ENCODE data around the gene MYBPH.

The MYBPH gene

GRCh38 chr1:203148579-203148978 lies 27.0 kb downstream of the MYBPH start:
- DNase-seq (ENCODE audit: low spot score): no peak

DNA sequence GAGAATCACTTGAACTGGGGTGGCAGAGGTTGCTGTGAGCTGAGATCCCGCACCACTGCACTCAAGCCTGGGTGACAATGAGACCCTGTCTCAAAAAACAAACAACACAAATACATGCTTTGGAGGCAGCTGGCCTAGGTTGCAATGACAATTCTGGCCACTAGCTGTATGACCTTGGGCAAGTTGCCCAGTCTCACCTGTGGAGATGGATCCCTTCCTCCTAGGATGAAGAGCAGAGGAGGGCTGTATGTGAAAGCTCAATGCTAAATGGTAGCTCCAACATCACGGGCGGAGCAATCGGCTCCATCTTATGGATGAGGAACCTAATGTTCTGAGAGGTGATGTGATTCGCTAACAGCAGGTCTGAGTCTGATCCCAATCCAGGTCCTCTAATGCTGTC lies 27.5 kb downstream of the MYBPH start:
- DNase-seq (ENCODE audit: low spot score): no peak

DNA sequence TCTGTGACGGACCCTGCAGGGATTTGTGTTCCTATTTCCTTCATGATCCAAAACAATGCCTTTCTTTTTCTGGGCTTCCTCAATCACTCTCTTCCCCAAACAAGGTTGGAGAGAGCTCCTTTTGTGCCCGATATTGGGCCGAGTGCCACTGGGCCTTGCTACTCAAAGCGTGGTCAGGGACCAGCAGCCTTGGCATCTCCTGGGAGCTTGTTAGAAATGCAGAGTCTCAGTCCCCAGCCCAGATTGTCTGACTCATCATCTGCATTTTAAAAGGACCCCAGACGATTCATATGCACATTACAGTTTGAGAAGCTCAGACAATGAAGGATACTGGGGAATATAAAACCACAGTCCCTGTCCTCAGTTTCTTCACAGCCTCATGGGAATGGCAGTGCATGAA lies 28.2 kb downstream of the MYBPH start:
- no peak for DNase-seq (ENCODE audit: low spot score)

GRCh38 chr1:203146537-203146936 lies 29.1 kb downstream of the MYBPH start:
- DNase-seq (ENCODE audit: low spot score): no peak

DNA sequence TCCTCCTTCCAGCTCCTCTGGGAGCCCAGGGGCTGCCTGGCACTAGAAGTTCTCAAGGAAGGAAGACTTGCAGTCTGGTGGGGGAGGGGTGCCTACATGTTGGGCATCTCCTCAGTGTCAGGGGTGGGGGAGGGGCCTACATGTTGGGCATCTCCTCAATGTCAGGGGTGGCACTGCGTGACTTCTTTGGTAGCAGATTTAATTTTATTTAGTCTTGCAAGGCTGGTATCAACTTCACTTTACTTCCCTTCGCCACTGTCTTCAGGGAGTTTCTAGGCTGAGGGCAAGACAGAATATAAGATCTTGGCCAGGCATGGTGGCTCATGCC lies 29.6 kb downstream of the MYBPH start:
- no peak for DNase-seq (ENCODE audit: low spot score)

- no peak for DNase-seq (ENCODE audit: low spot score)
Observed at GRCh38 chr1:203145321-203146041, 30.1 kb downstream of the MYBPH start.

DNA sequence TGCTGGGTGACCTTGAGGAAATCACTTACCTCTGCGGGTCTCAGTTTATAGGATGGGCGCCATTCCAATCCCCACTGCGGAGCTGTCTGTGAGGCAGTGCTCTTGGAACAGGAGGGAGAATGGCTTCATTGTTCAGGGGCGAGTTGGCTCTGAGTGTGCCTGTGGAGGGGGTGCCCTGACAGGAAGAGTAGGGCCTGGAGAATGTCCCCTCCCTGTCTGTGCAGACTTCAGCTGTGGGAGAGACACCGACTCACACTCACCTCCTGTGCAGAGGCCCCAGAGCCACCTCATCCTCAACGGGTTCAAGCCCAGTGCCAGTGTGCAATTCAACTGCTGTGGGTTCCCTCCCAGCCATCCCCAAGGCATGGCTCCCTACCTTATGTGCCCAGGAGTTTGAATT lies 31.0 kb downstream of the MYBPH start:
- no peak for DNase-seq (ENCODE audit: low spot score)

DNA sequence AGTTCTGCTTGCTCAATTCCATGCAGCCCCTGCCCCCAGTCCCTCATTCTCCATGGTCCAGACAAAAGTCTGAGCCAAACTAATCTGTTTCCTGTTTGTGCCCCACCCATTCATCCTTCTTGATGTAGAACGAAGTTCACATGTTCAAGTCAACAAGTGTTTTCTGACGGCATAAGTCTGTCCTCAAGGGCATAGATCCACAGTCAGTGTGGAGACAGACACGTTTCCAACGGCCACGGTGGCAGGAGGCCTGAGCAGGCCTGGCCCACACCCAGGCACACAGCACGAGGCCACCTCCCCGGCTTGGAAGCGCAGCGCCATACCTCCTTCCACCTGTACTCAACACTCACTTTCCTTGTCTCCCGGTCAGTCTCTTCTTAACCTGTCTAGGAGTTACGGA lies 32.0 kb downstream of the MYBPH start:
- DNase-seq (ENCODE audit: low spot score): no peak

DNA sequence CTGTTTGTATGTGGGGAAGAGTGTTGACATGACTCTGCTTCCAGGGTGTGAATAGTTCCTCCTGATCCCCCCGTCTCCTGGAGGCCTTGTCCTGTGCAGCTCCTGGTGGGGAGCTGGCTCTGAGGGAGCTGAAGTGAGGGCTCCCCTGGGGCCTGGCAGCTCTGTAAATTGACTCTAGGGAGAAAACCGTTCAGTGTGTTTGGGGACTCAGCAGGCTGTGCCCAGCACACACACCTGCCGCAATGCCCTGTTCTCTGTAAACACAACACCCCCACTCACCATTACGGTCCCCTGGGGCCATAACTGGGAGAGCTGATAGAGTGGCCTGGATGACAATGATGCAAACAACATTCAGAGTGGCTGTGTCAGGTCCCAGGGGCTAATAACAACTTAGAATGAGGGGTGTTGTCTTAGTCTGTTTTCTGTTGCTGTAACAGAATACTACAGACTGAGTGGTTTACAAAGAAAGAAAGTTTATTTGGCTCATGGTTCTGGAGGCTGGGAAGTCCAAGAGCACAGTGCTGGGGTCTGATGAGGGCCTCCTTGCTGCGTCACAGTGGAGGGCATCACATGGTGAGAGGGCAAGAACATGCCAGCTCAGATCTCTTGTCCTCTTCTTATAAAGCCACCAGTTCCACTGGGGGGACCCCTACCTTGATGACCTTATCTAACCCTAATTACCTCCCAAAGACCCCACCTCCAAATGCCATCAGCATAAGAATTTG lies 32.8 kb downstream of the MYBPH start:
- no peak for DNase-seq (ENCODE audit: low spot score)

GRCh38 chr1:203142124-203142523 lies 33.5 kb downstream of the MYBPH start:
- no peak for DNase-seq (ENCODE audit: low spot score)

GRCh38 chr1:203140743-203141520 lies 34.7 kb downstream of the MYBPH start:
- DNase-seq (ENCODE audit: low spot score): no peak

GRCh38 chr1:203139976-203140475 lies 35.6 kb downstream of the MYBPH start:
- DNase-seq (ENCODE audit: low spot score): no peak

DNA sequence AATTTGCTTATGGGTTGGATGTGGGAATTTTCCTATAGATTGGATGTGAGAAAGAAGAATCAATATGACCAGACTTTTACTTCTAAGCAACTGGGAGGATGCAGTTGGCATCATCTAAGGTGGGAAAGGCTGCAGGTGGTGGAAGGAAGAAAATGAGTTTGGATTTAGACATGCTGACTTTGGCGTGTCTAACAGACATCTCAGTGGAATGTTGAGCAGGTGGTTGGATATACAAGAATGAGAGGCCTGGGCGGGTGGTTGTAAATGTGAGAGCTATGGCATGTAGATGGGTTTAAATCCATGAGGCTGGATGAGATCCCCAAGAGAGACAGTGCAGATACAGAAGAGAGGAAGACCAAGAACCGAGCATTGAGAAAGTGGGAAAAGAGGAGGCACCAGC lies 37.6 kb downstream of the MYBPH start:
- no peak for DNase-seq (ENCODE audit: low spot score)

DNA sequence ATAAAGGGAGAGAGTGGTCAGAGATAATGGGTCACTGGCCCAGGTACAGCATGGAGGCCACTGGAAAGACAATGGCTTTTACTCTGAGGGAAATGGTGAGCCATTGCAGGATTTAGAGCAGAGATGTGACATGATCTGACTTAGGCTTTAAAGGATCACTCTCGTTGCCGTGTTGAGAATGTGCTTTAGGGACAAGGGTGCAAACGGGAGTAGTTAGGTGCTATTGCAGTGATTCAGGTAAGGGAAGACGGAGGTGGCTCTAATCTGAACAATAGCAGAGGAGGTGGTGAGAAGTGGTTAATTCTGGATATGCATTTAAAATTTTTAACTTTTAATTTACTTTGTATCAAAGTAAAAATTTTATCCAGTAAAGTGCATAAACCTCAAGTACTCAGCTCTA lies 38.3 kb downstream of the MYBPH start:
- DNase-seq (ENCODE audit: low spot score): no peak

DNA sequence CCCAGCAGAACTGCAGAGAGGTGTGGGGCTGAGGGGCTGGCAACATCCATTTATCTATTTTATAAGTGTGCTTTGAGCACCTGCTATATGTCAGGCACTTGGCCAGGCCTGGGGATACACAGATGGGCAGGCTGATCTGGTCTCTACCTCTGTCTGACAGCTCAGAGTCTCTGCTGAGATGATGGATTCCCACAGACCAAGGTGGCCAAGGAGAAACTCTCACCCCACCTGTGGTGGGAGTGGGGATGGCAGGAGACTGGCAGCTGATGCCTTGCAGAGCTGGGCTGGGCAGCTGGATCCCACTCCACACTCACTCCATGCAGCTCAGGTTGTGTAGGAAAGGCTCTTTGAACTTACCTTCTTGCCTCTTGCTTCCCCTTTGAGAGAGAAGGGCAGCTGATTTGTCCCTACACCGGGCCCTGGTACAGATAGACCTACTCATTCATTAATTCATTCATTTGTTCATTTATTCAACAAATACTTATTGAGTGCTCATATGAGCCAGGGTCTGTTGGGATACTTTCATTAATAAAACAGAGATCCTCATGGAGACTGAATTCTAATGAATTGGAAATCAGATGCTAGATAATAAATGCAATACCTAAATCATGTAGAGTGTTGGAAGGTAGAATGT lies 39.1 kb downstream of the MYBPH start:
- DNase-seq (ENCODE audit: low spot score): no peak

DNA sequence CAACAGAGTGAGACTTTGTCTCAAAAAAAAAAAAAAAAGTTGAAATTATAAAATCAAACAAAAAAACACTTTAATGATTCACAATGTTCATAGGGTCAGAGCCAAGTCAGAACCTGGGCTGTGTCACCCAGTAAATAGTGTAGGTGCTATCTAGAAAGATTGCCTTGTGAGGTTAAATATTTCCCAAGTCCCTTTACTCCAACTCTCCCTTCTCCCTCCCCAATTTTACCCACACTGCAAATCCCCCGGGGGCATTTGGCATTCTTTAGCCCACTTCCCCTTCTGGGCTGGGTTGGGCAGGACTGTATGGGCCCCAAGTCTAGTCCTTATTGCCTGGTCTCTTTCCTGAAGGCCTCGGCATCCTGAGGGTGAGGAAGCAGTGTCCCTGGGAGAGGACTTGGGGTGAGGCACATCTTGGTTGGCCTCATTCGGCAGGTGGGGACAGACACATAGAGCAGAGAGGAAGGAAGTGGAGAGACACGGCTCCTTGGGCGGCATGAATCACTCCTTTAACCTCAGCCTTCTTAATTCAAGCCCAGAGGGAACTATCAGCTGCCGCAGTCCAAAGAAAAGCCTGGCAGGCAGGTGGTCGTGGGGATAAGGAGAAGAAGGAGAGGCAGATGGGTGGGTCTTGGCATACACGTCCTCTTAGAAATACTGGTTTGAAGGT lies 39.9 kb downstream of the MYBPH start:
- no peak for DNase-seq (ENCODE audit: low spot score)

GRCh38 chr1:203133970-203134725 lies 41.5 kb downstream of the MYBPH start:
- DNase-seq (ENCODE audit: low spot score): no peak

DNA sequence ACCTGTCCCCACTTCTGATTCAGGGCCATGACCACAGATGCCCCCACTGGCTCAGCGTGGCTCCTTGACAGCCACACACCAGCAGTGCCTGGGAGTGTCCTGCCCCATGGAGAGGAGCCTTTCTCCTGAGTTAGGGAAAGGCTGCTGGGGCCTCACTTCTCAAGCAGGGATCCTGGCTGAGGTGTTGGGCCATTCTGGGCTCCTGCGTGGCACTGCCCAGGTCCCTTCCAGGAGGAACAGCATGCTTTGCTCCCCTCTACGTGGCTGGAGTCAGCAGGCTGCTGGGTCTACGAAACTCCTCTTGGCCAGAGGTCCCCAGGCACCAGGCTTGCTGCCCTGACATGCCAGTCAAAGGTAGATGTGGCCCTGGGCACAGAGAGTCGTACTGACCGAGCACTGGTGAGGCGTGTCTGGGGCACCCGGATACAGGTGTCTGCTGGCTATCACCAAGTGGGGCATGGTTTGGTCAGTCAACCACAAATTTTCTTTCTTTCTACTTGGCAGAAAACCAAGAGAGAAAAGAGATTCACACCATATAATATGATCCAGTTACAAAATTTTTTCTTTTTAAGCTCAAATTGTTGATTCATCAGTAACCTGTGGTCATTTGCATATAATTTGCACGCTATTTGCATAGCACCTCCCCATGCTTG lies 44.0 kb downstream of the MYBPH start:
- DNase-seq (ENCODE audit: low spot score): no peak

GRCh38 chr1:203130358-203130985 lies 45.2 kb downstream of the MYBPH start:
- DNase-seq (ENCODE audit: low spot score): no peak
